Uterus (tissue), 4 donors: ENCODE data around the gene DNASE2B. TPM values are rescaled to one million over a fixed set of nuclear protein-coding genes. Genes with fewer than 3 reads are reported as not detected.

ENCODE experiments used
- DNase-seq, 2 donors: peaks; one replicate each; pipeline ENCODE4 v3.0.0-alpha.2; 2019 to 2020
- H3K27ac ChIP-seq, 2 donors: fragments of 200-600 bp; sonication (generic); 1 replicate in 1 of 2; 2 replicates in 1 of 2; pipeline ENCODE4 v1.5.1; 2016 to 2018
- H3K27me3 ChIP-seq, 2 donors: fragments of 200-600 bp; sonication (generic); one replicate each; pipeline ENCODE4 v1.5.1; 2018 to 2019; ENCODE audit warnings: control low read depth in 1 of 2
- H3K36me3 ChIP-seq, 2 donors: fragments of 200-600 bp; sonication (generic); one replicate each; pipeline ENCODE4 v1.5.1; 2019; ENCODE audit warnings: control low read depth in 1 of 2
- H3K4me1 ChIP-seq, 2 donors: fragments of 200-600 bp; sonication (generic); one replicate each; pipeline ENCODE4 v1.5.1; 2018 to 2019; ENCODE audit warnings: control low read depth in 1 of 2
- H3K4me3 ChIP-seq, 2 donors: fragments of 200-600 bp; sonication (generic); 1 replicate in 1 of 2; 2 replicates in 1 of 2; pipeline ENCODE4 v1.5.1; 2018 to 2019; ENCODE audit warnings: mild to moderate bottlenecking in 1 of 2
- H3K9me3 ChIP-seq, 2 donors: fragments of 200-600 bp; sonication (generic); one replicate each; pipeline ENCODE4 v1.5.1; 2019; ENCODE audit warnings: control low read depth in 1 of 2
- POLR2A ChIP-seq, 2 donors: fragments of 450-650 bp; IDR thresholded peaks; one replicate each; pipeline ENCODE4 v1.6.1; 2016; ENCODE audit warnings: antibody characterized with exemption in 2 of 2, mild to moderate bottlenecking in 1 of 2, moderate library complexity in 1 of 2
- intact Hi-C: fragments of 100-400 bp; cut with DNase I; formaldehyde crosslinking; loops from one replicate; pipeline ENCODE4 v1.15.1; 2023; ENCODE audit warnings: low total_unique reads
- total RNA-seq, 4 donors: library from RNA; depleted of rRNA in 3 of 4; stranded (reverse); fragments of >200 nt in 3 of 4; gene quantifications; one replicate each; pipeline versions ENCODE4 v1.1.0 to v1.2.4, GENCODE V29; 2014 to 2023
- TF ChIP-seq, protein P1 (sequence below), 4 experiments: fragments of 200-600 bp in 2 of 4; fragments of 450-650 bp in 2 of 4; sonication (generic) in 2 of 4; IDR thresholded peaks; one replicate each; pipeline ENCODE4 v1.5.1; 2016 to 2019; ENCODE audit warnings: antibody characterized with exemption in 4 of 4, mild to moderate bottlenecking in 2 of 4, moderate library complexity in 1 of 4
- donor health status: DM: yes; HTN: yes; CAD: no.

DNASE2B gene
- total RNA-seq, 4 donors from 2014 or later: not detected

DNA sequence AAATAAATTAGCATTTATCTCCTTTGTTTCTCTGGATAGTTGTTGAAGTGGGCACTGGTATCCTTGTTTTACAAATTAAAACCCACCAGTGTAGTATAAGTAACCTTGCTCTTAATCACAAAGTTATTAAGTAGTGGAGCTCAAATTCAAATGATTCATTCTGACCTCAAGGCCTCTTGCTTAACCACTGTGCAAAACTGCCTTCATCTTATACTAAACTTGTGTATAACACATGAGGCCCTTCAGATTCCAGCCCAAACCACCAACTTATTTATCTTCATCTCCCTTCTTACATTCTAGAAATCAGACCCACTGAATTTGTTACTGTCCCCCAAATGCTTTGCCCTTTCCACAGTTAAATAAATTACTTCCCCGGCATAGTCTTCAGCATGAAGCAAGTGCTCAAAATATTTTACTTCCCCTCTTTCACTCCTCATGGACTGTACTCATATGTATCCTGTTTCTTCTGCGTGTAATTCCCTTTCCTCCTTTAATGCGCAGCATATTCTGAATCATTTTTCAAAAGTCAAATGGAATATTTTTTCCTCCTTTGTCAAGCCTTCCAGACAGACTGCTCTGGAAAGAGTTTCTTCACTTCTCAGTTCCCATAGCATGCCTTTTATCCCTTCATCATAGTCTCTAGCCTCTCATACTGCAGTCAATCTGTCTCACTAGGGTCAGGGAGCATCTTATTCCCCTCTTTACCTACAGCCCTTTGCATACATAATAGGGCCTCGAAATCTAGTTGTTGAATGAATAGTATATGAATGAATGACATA, 19.0 kb upstream of the DNASE2B start:
- no peaks in the 10 kb centered on the region for H3K27me3 ChIP-seq
- intact Hi-C loops: no loop called here
- DNase-seq: no peak
- no peaks in the 10 kb centered on the region for H3K9me3 ChIP-seq
- no peak overlapping the region for H3K4me3 ChIP-seq
- no peaks in the 10 kb centered on the region for H3K36me3 ChIP-seq
- no peak for TF ChIP-seq POLR2A (IDR thresholded peaks at IDR 0.05)
- TF ChIP-seq, protein P1, sequence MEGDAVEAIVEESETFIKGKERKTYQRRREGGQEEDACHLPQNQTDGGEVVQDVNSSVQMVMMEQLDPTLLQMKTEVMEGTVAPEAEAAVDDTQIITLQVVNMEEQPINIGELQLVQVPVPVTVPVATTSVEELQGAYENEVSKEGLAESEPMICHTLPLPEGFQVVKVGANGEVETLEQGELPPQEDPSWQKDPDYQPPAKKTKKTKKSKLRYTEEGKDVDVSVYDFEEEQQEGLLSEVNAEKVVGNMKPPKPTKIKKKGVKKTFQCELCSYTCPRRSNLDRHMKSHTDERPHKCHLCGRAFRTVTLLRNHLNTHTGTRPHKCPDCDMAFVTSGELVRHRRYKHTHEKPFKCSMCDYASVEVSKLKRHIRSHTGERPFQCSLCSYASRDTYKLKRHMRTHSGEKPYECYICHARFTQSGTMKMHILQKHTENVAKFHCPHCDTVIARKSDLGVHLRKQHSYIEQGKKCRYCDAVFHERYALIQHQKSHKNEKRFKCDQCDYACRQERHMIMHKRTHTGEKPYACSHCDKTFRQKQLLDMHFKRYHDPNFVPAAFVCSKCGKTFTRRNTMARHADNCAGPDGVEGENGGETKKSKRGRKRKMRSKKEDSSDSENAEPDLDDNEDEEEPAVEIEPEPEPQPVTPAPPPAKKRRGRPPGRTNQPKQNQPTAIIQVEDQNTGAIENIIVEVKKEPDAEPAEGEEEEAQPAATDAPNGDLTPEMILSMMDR (IDR thresholded peaks at IDR 0.05): no peak
- H3K27ac ChIP-seq: no peak overlapping the region
- peaks cover 0 to 4% of the 10 kb centered on the region in 2 donors for H3K4me1 ChIP-seq

DNA sequence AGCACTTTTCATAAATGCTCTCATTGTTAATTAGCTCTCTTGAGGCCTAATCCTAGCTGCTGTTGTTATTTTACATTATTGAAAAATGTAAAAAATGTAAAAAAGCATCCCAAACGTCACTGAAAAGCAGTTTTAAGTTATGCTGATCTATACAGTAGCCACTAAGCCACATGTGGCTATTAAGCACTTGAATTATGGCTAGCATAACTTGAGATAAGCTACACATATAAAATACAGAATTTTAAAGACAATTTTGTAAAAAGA, 18.4 kb upstream of the DNASE2B start:
- no peak for DNase-seq
- intact Hi-C loops: no loop called here
- Histone ChIP-seq H3K4me3 (no peak overlapping the region), H3K36me3 (no peaks in the 10 kb centered on the region), H3K27ac (no peak overlapping the region), H3K27me3 (no peaks in the 10 kb centered on the region), H3K9me3 (no peaks in the 10 kb centered on the region), H3K4me1 (no peaks in the 10 kb centered on the region)
- no peak for TF ChIP-seq POLR2A (IDR thresholded peaks at IDR 0.05)
- TF ChIP-seq, protein P1 (IDR thresholded peaks at IDR 0.05): no peak

DNA sequence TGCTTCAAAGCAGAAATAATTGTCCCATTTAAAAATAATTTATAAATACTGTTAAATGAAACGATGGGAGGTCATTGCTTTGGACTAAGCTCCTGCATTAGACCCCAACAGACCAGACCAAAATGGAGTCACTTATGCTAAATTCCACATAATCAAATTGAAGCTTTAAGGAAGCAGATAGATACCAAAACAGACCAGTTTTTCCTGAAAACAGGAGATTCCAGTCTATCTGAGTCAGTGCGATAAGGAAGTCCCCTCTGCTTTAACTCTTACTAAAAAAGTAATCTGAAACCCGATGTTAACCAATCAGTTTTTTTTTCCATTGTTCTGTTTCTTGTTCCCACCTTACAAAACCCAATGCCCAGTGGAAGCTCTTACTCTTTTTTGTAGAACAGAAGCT, 16.2 kb upstream of the DNASE2B start:
- Histone ChIP-seq H3K27ac (no peak overlapping the region), H3K4me1 (no peaks in the 10 kb centered on the region), H3K9me3 (no peaks in the 10 kb centered on the region), H3K36me3 (no peaks in the 10 kb centered on the region), H3K4me3 (no peak overlapping the region), H3K27me3 (no peaks in the 10 kb centered on the region)
- no peak for DNase-seq
- intact Hi-C loops: no loop called here
- TF ChIP-seq POLR2A (IDR thresholded peaks at IDR 0.05): no peak
- TF ChIP-seq, protein P1 (IDR thresholded peaks at IDR 0.05): no peak

DNA sequence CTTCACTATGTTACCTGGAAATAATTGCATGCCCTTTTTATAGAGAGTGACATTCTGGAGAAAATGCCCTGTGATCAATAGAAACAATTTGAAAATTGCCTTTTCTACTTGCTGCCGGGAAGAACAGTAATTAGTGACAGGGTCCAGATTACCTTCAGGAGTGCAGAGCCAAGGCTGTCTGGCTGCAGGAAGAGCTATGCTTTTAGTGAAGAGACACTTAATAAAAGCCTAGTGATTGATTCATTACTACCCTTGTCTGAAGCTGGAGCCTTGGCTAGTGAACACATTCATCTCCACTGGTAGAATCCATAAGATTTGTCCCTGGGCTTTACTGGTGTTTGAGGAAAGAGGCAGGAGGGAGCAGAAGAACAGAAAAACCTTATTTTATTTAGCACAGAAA, 12.9 kb upstream of the DNASE2B start:
- H3K9me3 ChIP-seq: no peaks in the 10 kb centered on the region
- no peaks in the 10 kb centered on the region for H3K36me3 ChIP-seq
- DNase-seq: no peak
- H3K27me3 ChIP-seq: no peaks in the 10 kb centered on the region
- H3K27ac ChIP-seq: no peak overlapping the region
- no peaks in the 10 kb centered on the region for H3K4me1 ChIP-seq
- intact Hi-C loops: no loop called here
- no peak overlapping the region for H3K4me3 ChIP-seq
- TF ChIP-seq, protein P1 (IDR thresholded peaks at IDR 0.05): no peak
- TF ChIP-seq POLR2A (IDR thresholded peaks at IDR 0.05): no peak

DNA sequence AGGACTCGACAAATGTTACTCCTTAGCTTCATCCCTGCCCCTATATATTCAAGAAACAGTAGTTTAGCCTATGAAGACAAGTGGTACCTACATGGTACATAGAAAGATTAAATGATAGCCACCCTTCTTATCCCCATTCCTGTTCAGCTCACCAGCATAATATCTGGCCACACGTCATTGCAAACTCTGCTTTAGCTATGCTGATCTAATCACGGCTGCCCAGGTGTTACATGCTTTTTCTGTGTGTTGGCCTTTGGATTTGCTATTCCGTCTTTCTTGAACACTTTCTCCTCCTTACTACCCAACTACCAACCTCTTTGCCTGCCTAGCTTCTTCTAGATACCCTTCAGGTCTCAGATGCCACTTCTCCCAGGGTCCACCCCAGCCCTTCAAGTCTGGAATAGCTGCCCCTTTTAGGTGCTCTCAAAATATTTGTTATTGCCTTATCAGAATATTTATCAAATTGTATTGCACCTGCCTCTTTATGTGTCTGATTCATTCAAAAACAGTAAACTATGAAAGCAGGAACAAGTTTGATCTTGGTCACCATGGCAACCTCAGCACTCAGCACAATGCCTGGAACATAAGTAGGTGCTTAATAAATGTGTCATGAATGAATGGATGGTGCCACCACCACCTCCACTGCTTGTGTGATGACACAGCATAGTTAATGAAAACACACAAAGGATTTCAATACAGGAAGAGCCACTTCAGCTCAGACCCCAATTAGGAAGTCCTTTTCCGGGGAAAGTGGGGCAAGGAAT, 11.4 kb upstream of the DNASE2B start:
- intact Hi-C loops: no loop called here
- no peaks in the 10 kb centered on the region for H3K4me1 ChIP-seq
- H3K27me3 ChIP-seq: no peaks in the 10 kb centered on the region
- H3K36me3 ChIP-seq: no peaks in the 10 kb centered on the region
- no peak overlapping the region for H3K4me3 ChIP-seq
- no peak overlapping the region for H3K27ac ChIP-seq
- TF ChIP-seq, protein P1 (IDR thresholded peaks at IDR 0.05): no peak
- no peak for TF ChIP-seq POLR2A (IDR thresholded peaks at IDR 0.05)
- DNase-seq: no peak
- no peaks in the 10 kb centered on the region for H3K9me3 ChIP-seq
